Hepatocyte (in vitro differentiated cells): ENCODE results near the gene ZNF469. TPM values are rescaled to one million over a fixed set of nuclear protein-coding genes. Genes with fewer than 3 reads are reported as not detected.

Experiments
- DNase-seq: peaks from one replicate; pipeline ENCODE4 v3.0.0-alpha.2; 2016; ENCODE audit warnings: low spot score
- H2AFZ ChIP-seq: fragments of 200-600 bp; sonication (generic); 2 replicates; pipeline ENCODE4 v1.6.0; 2016; ENCODE audit warnings: antibody characterized with exemption, mild to moderate bottlenecking
- H3K27ac ChIP-seq: fragments of 200-600 bp; sonication (generic); 2 replicates; pipeline ENCODE4 v1.5.1; 2016; ENCODE audit warnings: mild to moderate bottlenecking
- H3K27me3 ChIP-seq: fragments of 200-600 bp; sonication (generic); 2 replicates; pipeline ENCODE4 v1.6.1; 2016
- H3K36me3 ChIP-seq: fragments of 200-600 bp; sonication (generic); replicated peaks from 2 replicates; pipeline ENCODE4 v1.5.1; 2016; ENCODE audit warnings: low read depth; ENCODE audit not compliant: insufficient read depth
- H3K4me1 ChIP-seq: fragments of 200-600 bp; sonication (generic); 2 replicates; pipeline ENCODE4 v1.5.1; 2016; ENCODE audit warnings: mild to moderate bottlenecking, moderate library complexity; ENCODE audit not compliant: insufficient read depth
- H3K4me2 ChIP-seq: fragments of 200-600 bp; sonication (generic); 2 replicates; pipeline ENCODE4 v1.6.0; 2016
- H3K4me3 ChIP-seq: fragments of 200-600 bp; sonication (generic); 2 replicates; pipeline ENCODE4 v1.5.1; 2016; ENCODE audit warnings: mild to moderate bottlenecking
- H3K79me2 ChIP-seq: fragments of 200-600 bp; sonication (generic); 2 replicates; pipeline ENCODE4 v1.6.0; 2017; ENCODE audit warnings: mild to moderate bottlenecking
- H3K9me2 ChIP-seq: fragments of 200-600 bp; sonication (generic); replicated peaks from 2 replicates; pipeline ENCODE4 v1.6.0; 2017; ENCODE audit warnings: mild to moderate bottlenecking; ENCODE audit not compliant: insufficient read depth
- H3K9me3 ChIP-seq: fragments of 200-600 bp; sonication (generic); 2 replicates; pipeline ENCODE4 v1.5.1; 2016; ENCODE audit warnings: low read depth, mild to moderate bottlenecking
- H4K20me1 ChIP-seq: fragments of 200-600 bp; sonication (generic); 2 replicates; pipeline ENCODE4 v1.6.0; 2016; ENCODE audit warnings: mild to moderate bottlenecking; ENCODE audit not compliant: insufficient read depth, poor library complexity, severe bottlenecking
- CTCF ChIP-seq: fragments of 200-600 bp; sonication (generic); IDR thresholded peaks from 2 replicates; pipeline ENCODE4 v1.5.1; 2016; ENCODE audit warnings: antibody characterized with exemption, mild to moderate bottlenecking; ENCODE audit not compliant: poor library complexity
- EZH2 ChIP-seq: fragments of 200-600 bp; sonication (generic); IDR thresholded peaks from 2 replicates; pipeline ENCODE4 v1.6.1; 2016; ENCODE audit warnings: antibody characterized with exemption, mild to moderate bottlenecking, borderline replicate concordance
- EZH2phosphoT487 ChIP-seq: fragments of 200-600 bp; sonication (generic); IDR thresholded peaks from one replicate; pipeline ENCODE4 v1.6.1; 2018; ENCODE audit warnings: antibody characterized with exemption, mild to moderate bottlenecking, low read depth, moderate library complexity; ENCODE audit not compliant: unreplicated experiment, severe bottlenecking
- WGBS: methylation state at CpG from one replicate; pipeline ENCODE4 v1.1.6; 2016; ENCODE audit warnings: low lambda C conversion rate; ENCODE audit errors: missing lambda C conversion rate; 5-methylcytosine and 5-hydroxymethylcytosine counted together
- polyA plus RNA-seq: library from polyadenylated mRNA; unstranded; fragments of >200 nt; fragmentation: Nextera tagmentation; extraction: Ambion mirVana; gene quantifications from 2 replicates; pipeline ENCODE4 v1.2.1, GENCODE V29; 2016
- total RNA-seq: library from RNA; depleted of rRNA; stranded (reverse); fragments of >200 nt; gene quantifications from 2 replicates; pipeline ENCODE4 v1.2.3, GENCODE V29; 2014

Gene ZNF469
- total and polyA plus RNA-seq, 2 experiments from 2014 or later: 1.0 to 1.3 TPM

GRCh38 chr16:88373211-88373610, 9.5 kb upstream of the ZNF469 start:
- Histone ChIP-seq H3K36me3 (no peaks in the 10 kb centered on the region), H3K79me2 (no peaks in the 10 kb centered on the region), H3K4me2 (no peak overlapping the region), H3K9me2 (no peaks in the 10 kb centered on the region), H2AFZ (no peak overlapping the region), H4K20me1 (no peaks in the 10 kb centered on the region), H3K27me3 (no peaks in the 10 kb centered on the region), H3K4me1 (no peaks in the 10 kb centered on the region), H3K27ac (no peak overlapping the region), H3K4me3 (no peak overlapping the region), H3K9me3 (no peaks in the 10 kb centered on the region)
- TF ChIP-seq EZH2phosphoT487: no peak
- TF ChIP-seq EZH2: no peak
- TF ChIP-seq CTCF: no peak
- WGBS: 90% methylated on average over 2 of the region's 2 CpGs
- DNase-seq: no peak

- Histone ChIP-seq H3K4me3 (no peak overlapping the region), H2AFZ (no peak overlapping the region), H3K27ac (no peak overlapping the region), H3K27me3 (no peaks in the 10 kb centered on the region), H3K36me3 (no peaks in the 10 kb centered on the region), H3K4me1 (no peaks in the 10 kb centered on the region), H3K9me3 (no peaks in the 10 kb centered on the region), H3K9me2 (no peaks in the 10 kb centered on the region), H3K4me2 (no peak overlapping the region), H3K79me2 (no peaks in the 10 kb centered on the region), H4K20me1 (no peaks in the 10 kb centered on the region)
- TF ChIP-seq EZH2phosphoT487: no peak
- 93% methylated on average over 5 of the region's 5 CpGs for WGBS
- DNase-seq: no peak
Observed at GRCh38 chr16:88373927-88374492, 8.7 kb upstream of the ZNF469 start.

GRCh38 chr16:88374736-88375135, 8.0 kb upstream of the ZNF469 start:
- 92% methylated on average over 22 of the region's 22 CpGs for WGBS
- Histone ChIP-seq H3K27ac (no peak overlapping the region), H3K4me2 (no peak overlapping the region), H2AFZ (no peak overlapping the region), H3K9me2 (no peaks in the 10 kb centered on the region), H3K27me3 (no peaks in the 10 kb centered on the region), H3K79me2 (no peaks in the 10 kb centered on the region), H3K9me3 (no peaks in the 10 kb centered on the region), H3K4me1 (no peaks in the 10 kb centered on the region), H3K4me3 (no peak overlapping the region), H3K36me3 (no peaks in the 10 kb centered on the region), H4K20me1 (no peaks in the 10 kb centered on the region)
- TF ChIP-seq CTCF (no peak), EZH2phosphoT487 (no peak), EZH2 (no peak)
- DNase-seq: no peak

GRCh38 chr16:88375236-88375975, 7.4 kb upstream of the ZNF469 start:
- Histone ChIP-seq H2AFZ (no peak overlapping the region), H3K9me2 (no peaks in the 10 kb centered on the region), H3K4me1 (no peaks in the 10 kb centered on the region), H3K4me2 (no peak overlapping the region), H4K20me1 (no peaks in the 10 kb centered on the region), H3K4me3 (no peak overlapping the region), H3K27ac (no peak overlapping the region), H3K27me3 (no peaks in the 10 kb centered on the region), H3K9me3 (no peaks in the 10 kb centered on the region), H3K79me2 (no peaks in the 10 kb centered on the region), H3K36me3 (no peaks in the 10 kb centered on the region)
- TF ChIP-seq EZH2phosphoT487: no peak
- TF ChIP-seq EZH2: no peak
- TF ChIP-seq CTCF: no peak
- DNase-seq: no peak
- WGBS: 94% methylated on average over 24 of the region's 24 CpGs
